Parathyroid adenoma (tissue), 2 donors: Measurements from ENCODE around the gene ORM1.

Experiments
- H2AFZ ChIP-seq: fragments of 300-600 bp; sonication (generic); one replicate; pipeline ENCODE4 v1.7.0; 2017; ENCODE audit warnings: antibody characterized with exemption, mild to moderate bottlenecking
- H3K27ac ChIP-seq: fragments of 300-600 bp; sonication (generic); one replicate; pipeline ENCODE4 v1.7.0; 2017
- H3K27me3 ChIP-seq: fragments of 300-600 bp; sonication (generic); one replicate; pipeline ENCODE4 v1.7.0; 2017; ENCODE audit warnings: low read length; ENCODE audit not compliant: control insufficient read depth, insufficient read depth
- H3K36me3 ChIP-seq: fragments of 300-600 bp; sonication (generic); one replicate; pipeline ENCODE4 v1.7.0; 2017; ENCODE audit warnings: low read length; ENCODE audit not compliant: control insufficient read depth, insufficient read depth
- H3K4me1 ChIP-seq: fragments of 300-600 bp; sonication (generic); one replicate; pipeline ENCODE4 v1.7.0; 2017; ENCODE audit warnings: control low read depth
- H3K4me2 ChIP-seq: fragments of 300-600 bp; sonication (generic); one replicate; pipeline ENCODE4 v1.7.0; 2017; ENCODE audit warnings: low read length
- H3K4me3 ChIP-seq: fragments of 300-600 bp; sonication (generic); one replicate; pipeline ENCODE4 v1.7.0; 2017; ENCODE audit warnings: low read depth, low read length
- H3K79me2 ChIP-seq: fragments of 300-600 bp; sonication (generic); one replicate; pipeline ENCODE4 v1.7.0; 2017; ENCODE audit warnings: control low read depth
- H3K9ac ChIP-seq: fragments of 300-600 bp; sonication (generic); one replicate; pipeline ENCODE4 v1.7.0; 2017; ENCODE audit warnings: mild to moderate bottlenecking
- H3K9me3 ChIP-seq: fragments of 300-600 bp; sonication (generic); one replicate; pipeline ENCODE4 v1.7.0; 2017; ENCODE audit warnings: low read length; ENCODE audit not compliant: control insufficient read depth
- CTCF ChIP-seq: fragments of 300-600 bp; sonication (generic); IDR thresholded peaks from one replicate; pipeline ENCODE4 v1.7.0; 2017; ENCODE audit warnings: antibody characterized with exemption, mild to moderate bottlenecking
- donor health status: primary hyperparathyroidism.

The ORM1 gene

DNA sequence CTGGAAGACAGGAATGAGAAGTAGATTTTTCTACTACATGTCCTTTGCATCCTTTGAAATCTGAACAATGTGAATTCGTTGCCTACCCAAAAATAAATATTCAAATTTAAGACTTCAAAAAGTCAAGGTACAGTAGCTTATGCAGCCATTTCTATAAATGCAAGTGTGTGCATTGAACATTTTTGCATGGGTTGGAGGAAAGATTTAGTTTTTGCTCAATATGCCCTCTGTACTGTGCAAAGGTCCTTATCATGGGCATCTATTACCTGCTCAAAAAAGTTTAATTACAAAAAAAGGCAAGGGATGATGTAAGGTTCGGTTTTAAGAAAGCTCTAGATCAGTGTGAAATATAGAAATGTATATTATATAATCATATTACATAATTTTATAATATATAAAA is 42.3 kb downstream of the ORM1 start:
- H3K9ac ChIP-seq = no peak overlapping the region
- H3K9me3 ChIP-seq = no peaks in the 10 kb centered on the region
- no peaks in the 10 kb centered on the region for H3K27me3 ChIP-seq
- H3K27ac ChIP-seq = no peak overlapping the region
- H3K4me3 ChIP-seq = no peak overlapping the region
- no peaks in the 10 kb centered on the region for H3K36me3 ChIP-seq
- H3K79me2 ChIP-seq = no peaks in the 10 kb centered on the region
- H2AFZ ChIP-seq = no peak overlapping the region
- TF ChIP-seq CTCF = no peak
- no peak overlapping the region for H3K4me2 ChIP-seq
- H3K4me1 ChIP-seq = peaks cover 3% of the 10 kb centered on the region

- Histone ChIP-seq H3K9me3 (no peaks in the 10 kb centered on the region), H2AFZ (no peak overlapping the region), H3K27me3 (no peaks in the 10 kb centered on the region), H3K4me2 (no peak overlapping the region), H3K36me3 (no peaks in the 10 kb centered on the region), H3K79me2 (no peaks in the 10 kb centered on the region), H3K9ac (no peak overlapping the region), H3K4me3 (no peak overlapping the region), H3K27ac (no peak overlapping the region), H3K4me1 (peaks cover 3% of the 10 kb centered on the region)
- no peak for TF ChIP-seq CTCF
Observed at GRCh38 chr9:114366334-114367128, 43.6 kb downstream of the ORM1 start.

DNA sequence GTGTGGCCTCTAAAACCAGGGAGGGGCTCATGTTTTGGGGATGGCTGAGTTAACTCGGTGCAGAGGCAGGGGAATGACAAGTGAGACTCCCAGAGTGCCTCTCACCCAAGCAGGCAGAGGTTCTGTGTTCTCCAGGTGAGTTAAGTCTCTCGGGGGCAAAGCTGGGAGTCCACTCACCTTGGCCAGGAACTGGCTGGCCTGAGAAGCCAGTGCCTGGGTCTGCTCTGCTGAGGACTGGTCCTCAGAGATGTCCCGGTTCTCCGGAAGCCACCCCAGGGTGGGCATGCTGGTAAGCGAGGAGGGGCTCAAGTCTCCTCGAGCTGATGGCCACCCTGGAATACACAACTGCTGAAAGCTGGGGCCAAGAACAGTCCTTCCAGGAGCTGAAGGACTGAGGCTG is 44.5 kb downstream of the ORM1 start:
- H3K36me3 ChIP-seq = no peaks in the 10 kb centered on the region
- peaks cover 3% of the 10 kb centered on the region for H3K4me1 ChIP-seq

DNA sequence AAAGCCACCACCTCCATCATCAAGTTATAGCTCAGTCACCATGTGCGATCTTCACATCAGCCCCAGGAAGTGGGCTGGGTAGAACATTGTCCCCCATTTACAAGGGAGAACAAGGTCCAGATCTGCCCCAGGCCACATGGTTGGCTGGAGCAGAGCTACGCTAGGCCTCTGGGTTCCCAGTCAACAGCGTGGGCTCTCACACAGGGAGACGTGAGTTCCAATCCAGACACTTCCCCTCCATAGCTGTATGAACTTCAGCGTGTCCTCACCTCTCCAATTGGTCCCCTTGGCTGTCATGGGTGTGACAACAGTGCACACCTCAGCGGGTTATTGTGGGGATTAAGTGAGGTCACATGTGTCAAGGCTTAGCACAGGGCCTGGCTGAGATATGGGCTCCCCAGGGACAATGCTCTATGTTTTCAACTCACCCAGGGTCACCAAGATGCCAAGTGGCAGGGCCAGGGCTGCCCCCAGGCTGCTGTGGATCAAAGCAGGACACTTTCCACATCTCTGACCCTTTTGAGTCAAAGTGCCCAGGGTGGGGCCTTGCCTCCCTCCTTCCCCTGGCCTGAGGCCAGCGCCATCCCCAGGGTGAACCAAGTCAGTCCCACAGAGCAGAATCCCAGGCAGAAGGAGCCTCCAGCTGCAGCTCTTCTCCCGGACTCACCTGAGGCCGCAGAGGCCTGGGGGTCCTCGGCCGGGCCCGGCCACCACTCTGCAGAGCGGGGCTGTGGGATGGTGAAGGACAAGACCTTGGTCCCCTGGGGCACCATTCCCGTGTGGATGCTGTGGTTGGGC is 45.1 kb downstream of the ORM1 start:
- no peaks in the 10 kb centered on the region for H3K36me3 ChIP-seq
- H3K27ac ChIP-seq = no peak overlapping the region
- TF ChIP-seq CTCF = no peak
- no peaks in the 10 kb centered on the region for H3K79me2 ChIP-seq
- H2AFZ ChIP-seq = no peak overlapping the region
- H3K4me2 ChIP-seq = no peak overlapping the region
- H3K4me3 ChIP-seq = no peak overlapping the region
- H3K27me3 ChIP-seq = no peaks in the 10 kb centered on the region
- H3K9me3 ChIP-seq = no peaks in the 10 kb centered on the region
- peaks cover 3% of the 10 kb centered on the region for H3K4me1 ChIP-seq
- H3K9ac ChIP-seq = no peak overlapping the region

More for the DNA sequence above, 44.5 kb downstream of the ORM1 start:
- TF ChIP-seq CTCF = no peak
- H3K9me3 ChIP-seq = no peaks in the 10 kb centered on the region
- H3K27me3 ChIP-seq = no peaks in the 10 kb centered on the region
- no peak overlapping the region for H2AFZ ChIP-seq
- H3K4me2 ChIP-seq = no peak overlapping the region
- no peak overlapping the region for H3K4me3 ChIP-seq
- no peak overlapping the region for H3K9ac ChIP-seq
- no peak overlapping the region for H3K27ac ChIP-seq
- no peaks in the 10 kb centered on the region for H3K79me2 ChIP-seq
